HuH-7.5 (cell line): ENCODE measurements around the gene MYH7.
A peak's percentile ranks its signal among the peaks of the same experiment; 100 is the strongest.
"Not testable (repeated sequence)": the region's sequence is repeated elsewhere in the genome, so short reads cannot be mapped to it uniquely, and the experiment has no call there.

Source experiments
- DNase-seq: peaks from one replicate; pipeline ENCODE4 v3.0.0; 2011; ENCODE audit warnings: low spot score

MYH7 gene

GRCh38 chr14:23386266-23386657, 49.2 kb downstream of the MYH7 start:
- not testable (repeated sequence) for DNase-seq

DNA sequence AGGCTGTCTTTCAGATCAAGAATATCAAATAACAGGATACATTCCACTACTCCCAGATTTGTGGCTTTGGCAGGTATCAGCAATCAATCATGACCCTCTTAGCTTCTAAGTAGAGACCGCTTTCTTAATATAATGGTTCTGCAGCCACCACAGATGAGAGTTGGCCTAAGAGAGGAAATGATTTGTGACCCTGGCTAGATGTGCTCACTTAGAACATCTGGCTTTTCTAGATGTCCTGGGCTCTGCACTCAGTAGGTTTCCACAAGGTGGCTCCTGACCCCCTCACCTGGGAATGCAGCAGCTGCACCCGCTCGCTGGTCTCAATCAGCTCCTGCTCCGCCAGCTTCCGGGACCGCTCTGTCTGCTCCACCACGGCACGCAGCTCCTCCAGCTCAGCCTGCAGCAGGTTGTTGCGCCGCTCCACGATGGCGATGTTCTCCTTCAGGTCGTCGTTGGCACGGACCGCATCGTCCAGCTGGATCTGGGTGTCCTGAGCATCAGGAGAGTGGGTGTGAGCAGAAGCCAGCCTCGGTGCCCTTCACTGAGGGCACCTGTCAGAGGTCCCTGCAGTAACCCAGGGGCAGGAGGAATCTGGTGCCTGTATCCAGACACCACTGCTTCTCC, 49.7 kb downstream of the MYH7 start:
- DNase-seq = no peak

DNA sequence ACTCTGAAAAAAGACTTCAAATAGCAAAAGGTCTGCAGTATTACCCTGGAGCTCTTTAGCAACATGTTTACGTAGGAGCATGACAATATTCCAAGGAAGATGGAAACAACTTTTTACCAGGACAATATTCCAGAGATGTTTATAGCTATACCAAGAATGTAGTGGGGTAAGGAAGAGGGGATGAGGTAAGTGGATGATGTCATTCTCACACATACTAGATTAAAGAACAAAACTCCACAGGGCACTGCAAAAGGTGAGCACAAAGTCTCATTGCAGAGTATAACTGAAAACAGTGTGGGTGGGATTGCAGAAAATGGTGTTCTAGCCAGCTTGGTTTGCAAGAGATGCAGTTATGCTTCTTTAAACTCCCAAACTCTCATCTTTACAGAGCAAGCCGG, 50.2 kb downstream of the MYH7 start:
- no peak for DNase-seq

GRCh38 chr14:23384364-23385080, 50.9 kb downstream of the MYH7 start:
- no peak for DNase-seq

DNA sequence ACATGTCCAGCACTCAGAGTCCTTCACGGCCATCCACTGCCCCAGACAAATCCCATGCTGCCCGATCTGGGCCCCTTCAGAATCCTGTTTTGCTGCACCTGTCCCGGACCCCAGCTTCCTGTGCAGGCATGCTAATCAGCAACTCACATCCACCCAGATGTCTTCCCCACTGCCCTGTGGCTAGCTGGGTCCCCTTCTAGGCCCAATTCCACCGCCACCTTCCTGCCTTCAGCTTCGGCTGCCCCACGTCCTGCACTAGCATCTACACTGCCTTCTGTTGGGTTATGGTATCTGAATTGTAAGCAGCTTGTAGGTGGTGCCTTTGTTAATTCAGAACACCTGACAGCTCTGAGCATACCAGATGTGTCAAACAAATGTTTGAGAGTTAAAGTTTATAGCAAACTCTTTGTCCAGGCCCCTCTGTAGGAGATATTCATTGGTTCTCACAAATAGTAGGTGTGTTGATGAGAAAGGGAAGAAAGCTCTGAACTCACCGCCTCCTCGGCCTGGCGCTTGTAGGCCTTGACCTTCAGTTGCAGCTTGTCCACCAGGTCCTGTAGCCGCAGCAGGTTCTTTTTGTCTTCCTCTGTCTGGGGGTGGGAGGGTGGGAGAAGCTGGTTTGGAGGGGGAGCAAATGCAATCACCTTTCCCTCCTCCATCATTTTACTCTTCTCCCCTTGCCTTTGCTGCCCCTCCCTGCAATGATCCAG, 52.6 kb downstream of the MYH7 start:
- no peak for DNase-seq

DNA sequence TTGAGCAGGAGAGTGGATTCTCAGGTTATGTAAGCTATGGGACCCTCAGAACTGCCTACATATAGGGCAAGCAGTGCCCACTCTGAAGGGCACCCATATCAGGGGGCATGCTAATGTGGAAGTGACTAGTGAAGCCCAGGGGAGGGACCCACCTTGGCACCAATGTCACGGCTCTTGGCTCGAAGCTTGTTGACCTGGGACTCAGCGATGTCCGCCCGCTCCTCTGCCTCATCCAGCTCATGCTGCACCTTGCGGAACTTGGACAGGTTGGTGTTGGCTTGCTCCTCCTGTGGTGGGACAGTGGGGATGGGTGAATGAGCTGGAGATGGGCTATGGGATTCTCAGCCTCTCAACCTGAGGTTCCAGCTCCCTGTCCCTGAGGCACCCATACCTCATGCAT, 53.2 kb downstream of the MYH7 start:
- no peak for DNase-seq

GRCh38 chr14:23381871-23382270, 53.6 kb downstream of the MYH7 start:
- no peak for DNase-seq

DNA sequence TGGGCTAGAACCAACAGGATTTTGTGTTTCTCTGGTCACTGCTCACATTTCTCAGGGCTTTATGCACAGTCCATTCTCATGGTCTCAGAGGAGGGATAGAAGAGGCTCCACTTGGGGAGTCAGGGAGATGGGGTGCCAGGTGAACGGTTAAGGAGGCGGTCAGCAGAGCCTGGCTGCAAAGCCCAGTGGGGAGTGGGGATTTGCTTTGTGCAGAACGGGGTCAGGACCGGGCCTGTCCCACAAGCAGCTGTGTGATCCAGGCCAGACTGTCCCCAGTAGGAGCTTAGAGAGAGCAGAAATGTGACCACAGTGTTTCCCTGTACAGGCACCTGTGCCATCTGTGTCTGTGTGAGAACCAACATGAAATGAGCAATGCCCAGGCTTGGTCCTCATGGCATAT, 54.5 kb downstream of the MYH7 start:
- DNase-seq = no peak

DNA sequence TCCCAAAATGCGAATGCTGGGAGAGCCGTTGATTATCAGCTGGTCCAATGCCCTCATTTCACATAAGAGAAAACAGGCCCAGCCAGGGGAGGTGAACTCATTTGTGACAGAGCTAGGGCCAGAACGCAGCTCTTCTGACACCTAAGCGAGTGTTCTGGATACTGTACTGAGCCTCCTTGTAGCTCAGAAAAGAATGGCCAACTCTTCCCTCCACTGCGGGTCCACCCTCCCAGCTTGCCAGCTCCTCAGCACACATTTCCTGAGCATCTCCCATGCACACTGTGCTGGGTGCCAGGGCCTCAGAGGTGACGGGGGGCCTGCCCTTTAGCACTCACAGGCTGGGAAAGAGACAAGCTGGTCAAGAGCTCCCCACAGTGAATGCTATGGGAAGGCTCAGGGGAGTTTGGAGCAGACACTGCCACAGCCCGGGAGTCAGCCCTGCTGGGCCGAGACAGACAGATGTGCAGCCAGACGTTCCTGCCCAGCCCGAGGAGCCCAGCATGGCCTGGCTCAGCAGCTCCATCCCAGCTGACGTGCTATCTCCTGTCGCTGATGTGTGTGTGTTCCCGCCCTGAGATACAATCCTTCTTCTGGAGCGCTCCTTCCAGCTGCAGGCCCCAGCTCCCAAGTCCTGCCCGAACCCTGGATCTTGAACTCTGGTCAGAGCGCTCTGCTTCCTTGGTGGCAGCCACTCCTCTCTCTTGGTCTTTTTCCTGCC, 55.1 kb downstream of the MYH7 start:
- DNase-seq = no peak

GRCh38 chr14:23379366-23380196, 55.9 kb downstream of the MYH7 start:
- peak; percentile 89 for DNase-seq

DNA sequence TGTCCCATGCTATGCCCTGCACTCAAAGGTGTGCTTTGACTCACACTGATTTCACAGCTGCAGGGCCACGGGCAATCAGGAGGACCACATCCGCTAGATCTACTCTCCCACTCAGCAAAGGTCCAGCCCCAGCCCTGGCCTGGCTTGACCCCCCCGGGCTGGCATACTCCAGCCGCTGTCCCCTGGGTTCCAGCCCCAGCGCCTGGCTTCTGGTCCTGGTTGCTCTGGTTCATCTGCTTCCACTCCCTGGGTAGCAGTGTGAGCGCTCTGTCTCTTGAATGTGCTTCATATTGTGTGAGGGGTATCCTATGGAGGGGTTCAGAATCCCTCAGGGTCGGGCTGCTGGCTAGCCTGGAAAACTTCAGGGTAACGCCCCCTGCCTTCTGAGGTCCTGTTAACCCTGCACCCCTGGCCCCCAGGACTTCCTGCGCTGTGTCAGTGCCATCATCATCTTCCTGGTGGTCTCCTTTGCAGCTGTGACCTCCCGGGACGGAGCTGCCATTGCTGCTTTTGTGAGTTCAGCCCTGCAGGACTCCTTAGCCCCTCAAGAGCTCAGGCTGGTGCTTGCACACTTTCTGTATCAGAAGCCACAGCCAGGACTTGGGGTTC, 56.7 kb downstream of the MYH7 start:
- DNase-seq = no peak

GRCh38 chr14:23377573-23378563, 57.6 kb downstream of the MYH7 start:
- no peak for DNase-seq

DNA sequence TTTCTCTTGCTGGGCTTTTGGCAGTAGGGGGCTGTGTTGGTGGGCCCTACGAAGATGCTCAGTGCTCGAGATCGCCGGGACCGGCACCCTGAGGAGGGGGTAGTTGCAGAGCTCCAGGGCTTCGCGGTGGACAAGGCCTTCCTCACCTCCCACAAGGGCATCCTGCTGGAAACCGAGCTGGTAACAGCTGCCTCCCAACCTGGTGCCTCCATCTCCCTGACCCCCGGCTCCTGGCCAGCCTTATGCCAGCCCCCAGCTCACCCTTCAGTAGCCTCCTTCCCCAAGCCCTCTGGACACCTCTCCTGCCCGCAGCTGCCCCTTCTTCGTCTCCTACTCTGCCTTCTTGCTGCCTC, 58.3 kb downstream of the MYH7 start:
- no peak for DNase-seq

DNA sequence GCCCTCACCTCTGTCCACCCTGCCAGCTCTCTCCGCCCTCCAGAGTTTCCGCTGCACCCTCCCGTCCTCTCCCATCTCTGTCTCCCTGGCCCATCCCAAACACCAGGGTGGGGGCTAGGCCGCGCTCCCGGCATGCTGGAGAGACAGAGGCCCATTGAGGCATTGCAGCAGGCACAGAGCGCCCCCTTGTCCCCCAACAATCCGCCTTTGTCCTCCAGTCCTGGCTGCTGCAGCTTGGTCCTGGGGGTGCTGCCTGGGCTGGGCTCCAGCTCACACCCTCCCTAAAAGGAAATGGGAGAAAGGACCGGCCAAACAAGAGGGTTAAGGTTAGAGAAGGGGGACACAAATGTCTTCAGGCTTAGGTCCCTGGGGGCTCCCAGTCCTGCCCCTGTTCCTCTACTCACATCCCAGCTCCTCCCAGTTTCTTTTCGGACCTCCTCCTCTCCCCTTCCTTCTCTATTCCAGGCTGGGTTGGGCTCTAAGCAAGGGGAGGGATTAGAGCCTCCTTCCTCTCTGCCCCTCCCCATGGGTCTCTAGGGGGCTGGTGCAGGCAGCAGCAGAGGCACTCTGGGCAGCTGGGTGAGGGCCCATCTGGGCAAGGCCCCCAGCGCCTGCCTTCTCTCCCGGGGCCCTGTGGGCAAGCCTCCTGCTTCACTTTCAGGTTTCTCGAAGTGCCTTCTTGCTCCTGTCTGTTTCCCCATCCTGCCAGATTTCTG, 58.8 kb downstream of the MYH7 start, which contains the start of gene CMTM5:
TSS of gene CMTM5 (plus strand) at position 565 of the 716 bp plus-strand sequence. CDS start 206 bp downstream, outside the sequence.
- no peak for DNase-seq

DNA sequence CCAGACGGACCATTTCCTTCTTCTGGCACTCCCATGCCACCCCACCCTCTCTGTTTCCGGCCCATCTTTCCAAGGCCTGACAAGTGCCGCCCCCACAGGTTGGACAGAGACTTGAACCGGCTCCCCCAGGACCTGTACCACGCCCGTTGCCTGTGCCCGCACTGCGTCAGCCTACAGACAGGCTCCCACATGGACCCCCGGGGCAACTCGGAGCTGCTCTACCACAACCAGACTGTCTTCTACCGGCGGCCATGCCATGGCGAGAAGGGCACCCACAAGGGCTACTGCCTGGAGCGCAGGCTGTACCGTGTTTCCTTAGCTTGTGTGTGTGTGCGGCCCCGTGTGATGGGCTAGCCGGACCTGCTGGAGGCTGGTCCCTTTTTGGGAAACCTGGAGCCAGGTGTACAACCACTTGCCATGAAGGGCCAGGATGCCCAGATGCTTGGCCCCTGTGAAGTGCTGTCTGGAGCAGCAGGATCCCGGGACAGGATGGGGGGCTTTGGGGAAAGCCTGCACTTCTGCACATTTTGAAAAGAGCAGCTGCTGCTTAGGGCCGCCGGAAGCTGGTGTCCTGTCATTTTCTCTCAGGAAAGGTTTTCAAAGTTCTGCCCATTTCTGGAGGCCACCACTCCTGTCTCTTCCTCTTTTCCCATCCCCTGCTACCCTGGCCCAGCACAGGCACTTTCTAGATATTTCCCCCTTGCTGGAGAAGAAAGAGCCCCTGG, 59.8 kb downstream of the MYH7 start:
- no peak for DNase-seq

GRCh38 chr14:23373041-23373440, 62.4 kb downstream of the MYH7 start:
- no peak for DNase-seq

DNA sequence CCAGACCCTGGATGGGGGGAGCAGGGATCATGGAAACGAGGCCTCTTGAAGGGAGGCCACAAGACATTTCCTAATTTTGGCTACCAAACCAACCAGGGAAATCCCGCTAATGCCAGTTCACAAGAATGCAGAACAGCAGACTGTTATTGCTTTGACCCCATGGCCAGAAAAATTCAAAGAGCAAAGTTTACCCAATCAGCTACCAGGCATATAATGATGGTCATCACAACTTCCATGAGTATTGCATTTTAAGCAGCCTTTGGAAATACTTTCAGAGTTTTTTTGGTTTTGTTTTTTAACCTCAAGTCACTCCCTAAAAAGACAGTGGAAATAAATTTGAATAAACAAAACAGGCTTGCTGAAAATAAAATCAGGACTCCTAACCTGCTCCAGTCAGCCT, 63.0 kb downstream of the MYH7 start, which contains the start of gene IL25:
TSS of gene IL25 (plus strand) at position 301 of the 400 bp plus-strand sequence.
- DNase-seq = no peak

DNA sequence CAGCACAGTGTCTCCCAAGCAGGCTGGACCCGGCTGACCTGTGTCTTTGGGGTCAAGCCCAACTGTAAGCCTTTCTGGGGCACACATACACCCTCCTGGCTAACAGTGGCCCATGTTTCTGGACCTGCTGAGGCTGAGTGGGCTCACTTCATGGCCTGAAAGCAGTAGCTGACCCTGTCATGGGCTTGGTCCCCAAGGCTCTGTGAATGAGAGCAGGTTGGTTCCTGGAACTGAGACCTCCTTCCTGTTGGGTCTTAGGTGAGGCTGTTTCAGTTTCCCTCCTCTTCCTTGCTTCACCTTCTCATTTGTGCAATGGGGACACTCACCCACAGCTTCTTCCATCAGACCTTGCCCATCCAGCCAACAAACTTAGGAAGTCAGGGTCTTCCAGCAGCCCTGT, 63.6 kb downstream of the MYH7 start:
- DNase-seq = no peak

DNA sequence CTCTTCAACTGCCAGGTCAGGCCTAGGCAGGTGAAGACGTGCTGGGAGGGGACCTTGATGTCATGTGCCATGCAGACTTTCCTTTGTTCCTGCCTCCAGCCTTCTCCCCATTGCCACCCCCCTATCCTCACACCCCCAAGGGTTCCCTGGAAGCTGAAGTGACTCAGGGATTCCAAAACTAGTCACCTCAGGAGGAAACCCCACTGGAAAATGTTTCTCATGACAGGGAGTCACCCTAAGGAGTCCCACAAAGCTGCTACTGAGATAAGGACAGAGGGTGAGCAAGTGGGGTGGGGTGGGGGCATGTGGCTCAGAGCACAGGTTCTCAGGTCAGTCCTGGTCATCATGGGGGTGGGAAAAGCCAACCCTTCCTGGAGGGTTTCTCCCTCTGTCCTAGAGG, 65.2 kb downstream of the MYH7 start:
- DNase-seq = no peak
